Cardiac muscle cell (in vitro differentiated cells and primary cell): ENCODE data around the gene EPB41. TPM values are rescaled to one million over a fixed set of nuclear protein-coding genes. Genes with fewer than 3 reads are reported as not detected.

Source experiments
- DNase-seq, 2 donors: peaks; one replicate each; pipeline versions ENCODE4 v3.0.0 to v3.0.0-alpha.2; 2010 to 2017; ENCODE audit warnings: low read depth in 1 of 2, low spot score in 1 of 2
- H3K27ac ChIP-seq: fragments of 200-600 bp; sonication (generic); 2 replicates; pipeline ENCODE4 v1.5.1; 2016
- H3K27me3 ChIP-seq: fragments of 200-600 bp; sonication (generic); 2 replicates; pipeline ENCODE4 v1.6.0; 2016; ENCODE audit warnings: control low read depth
- H3K36me3 ChIP-seq: fragments of 200-600 bp; sonication (generic); 2 replicates; pipeline ENCODE4 v1.5.1; 2016; ENCODE audit warnings: control low read depth
- H3K4me1 ChIP-seq: fragments of 200-600 bp; sonication (generic); 2 replicates; pipeline ENCODE4 v1.8.1; 2017; ENCODE audit warnings: low read depth, mild to moderate bottlenecking, mixed run types
- H3K4me3 ChIP-seq: fragments of 200-600 bp; sonication (generic); 2 replicates; pipeline ENCODE4 v1.5.1; 2016; ENCODE audit warnings: mild to moderate bottlenecking
- H3K9me3 ChIP-seq: fragments of 200-600 bp; sonication (generic); 2 replicates; pipeline ENCODE4 v1.5.1; 2017; ENCODE audit warnings: low read depth, mild to moderate bottlenecking, control low read depth
- CTCF ChIP-seq: IDR thresholded peaks from 2 replicates; pipeline ENCODE4 v1.5.1; 2012; ENCODE audit warnings: low read depth, mild to moderate bottlenecking, low read length
- polyA plus RNA-seq: library from polyadenylated mRNA; unstranded; fragments of >200 nt; fragmentation: Nextera tagmentation; extraction: Ambion mirVana; gene quantifications from 2 replicates; pipeline ENCODE4 v1.2.1, GENCODE V29; 2016
- total RNA-seq: library from RNA; depleted of rRNA; stranded (reverse); fragments of >200 nt; gene quantifications from 2 replicates; pipeline ENCODE4 v1.2.3, GENCODE V29; 2016

EPB41 gene
- total and polyA plus RNA-seq, 2 experiments from 2014 or later = 15.4 to 50.5 TPM

GRCh38 chr1:29123887-29124365 lies 209.6 kb downstream of the EPB41 start, which contains the start of gene TMEM200B:
Gene TMEM200B (minus strand): TSS chr1:29123903. CDS start chr1:29121828, 2,075 bp downstream.
- DNase-seq = peak; percentile 40 to 61
- TF ChIP-seq CTCF = no peak
- Histone ChIP-seq H3K27ac (peak within 1 kb of the TSS; percentile 73), H3K36me3 (no peaks in the 10 kb centered on the region), H3K27me3 (peaks cover 18% of the 10 kb centered on the region), H3K4me3 (peak within 1 kb of the TSS; percentile 42), H3K9me3 (no peaks in the 10 kb centered on the region), H3K4me1 (no peaks in the 10 kb centered on the region)

GRCh38 chr1:29124366-29125236 lies 210.2 kb downstream of the EPB41 start:
- H3K27ac ChIP-seq = peak overlapping the region; percentile 73

GRCh38 chr1:29125237-29125641 lies 210.9 kb downstream of the EPB41 start:
- Histone ChIP-seq H3K4me1 (no peaks in the 10 kb centered on the region), H3K27me3 (peaks cover 18% of the 10 kb centered on the region), H3K4me3 (no peak overlapping the region), H3K9me3 (no peaks in the 10 kb centered on the region), H3K36me3 (no peaks in the 10 kb centered on the region), H3K27ac (peak overlapping the region; percentile 73)
- DNase-seq = no peak
- TF ChIP-seq CTCF = no peak

More at GRCh38 chr1:29124366-29125236, 210.2 kb downstream of the EPB41 start:
- peak; percentile 93 for DNase-seq
- Histone ChIP-seq H3K9me3 (no peaks in the 10 kb centered on the region), H3K27me3 (peaks cover 18% of the 10 kb centered on the region), H3K4me3 (peak overlapping the region; percentile 42), H3K4me1 (no peaks in the 10 kb centered on the region), H3K36me3 (no peaks in the 10 kb centered on the region)
- TF ChIP-seq CTCF = peak; percentile 68

- TF ChIP-seq CTCF = no peak
- H3K27me3 ChIP-seq = peaks cover 18% of the 10 kb centered on the region
- no peaks in the 10 kb centered on the region for H3K4me1 ChIP-seq
- no peaks in the 10 kb centered on the region for H3K36me3 ChIP-seq
- no peak for DNase-seq
- H3K27ac ChIP-seq = no peak overlapping the region
- H3K9me3 ChIP-seq = no peaks in the 10 kb centered on the region
- H3K4me3 ChIP-seq = no peak overlapping the region
These were observed 211.4 kb downstream of the EPB41 start for GRCh38 chr1:29125788-29126187.

- Histone ChIP-seq H3K4me1 (no peaks in the 10 kb centered on the region), H3K9me3 (no peaks in the 10 kb centered on the region), H3K27ac (no peak overlapping the region), H3K36me3 (no peaks in the 10 kb centered on the region), H3K4me3 (no peak overlapping the region), H3K27me3 (peaks cover 18% of the 10 kb centered on the region)
- no peak for TF ChIP-seq CTCF
- DNase-seq = no peak
These were observed 211.8 kb downstream of the EPB41 start for GRCh38 chr1:29126198-29126597.
